GM21381 (cell line): ENCODE measurements around the gene PLCB1.
"Not testable (repeated sequence)": the region's sequence is repeated elsewhere in the genome, so short reads cannot be mapped to it uniquely, and the experiment has no call there.

Experiments used
- ATAC-seq: cut with Tn5 transposase; IDR thresholded peaks from one replicate; pipeline ENCODE4 v1.9.1; 2021; ENCODE audit warnings: mild to moderate bottlenecking, moderate library complexity; ENCODE audit not compliant: unreplicated experiment

Gene PLCB1

GRCh38 chr20:8155812-8156211 is 23.7 kb downstream of the PLCB1 start:
- no peak for ATAC-seq

GRCh38 chr20:8156235-8157079 is 24.4 kb downstream of the PLCB1 start:
- ATAC-seq, result peak; percentile 64

- ATAC-seq, result not testable (repeated sequence)
Measured at GRCh38 chr20:8159217-8159616, 27.2 kb downstream of the PLCB1 start.

- ATAC-seq, result no peak
Measured at GRCh38 chr20:8161264-8162071, 29.4 kb downstream of the PLCB1 start.

GRCh38 chr20:8162610-8163009 is 30.5 kb downstream of the PLCB1 start:
- no peak for ATAC-seq

- no peak for ATAC-seq
Measured at GRCh38 chr20:8163543-8163942, 31.5 kb downstream of the PLCB1 start.

- ATAC-seq, result no peak
Measured at GRCh38 chr20:8166730-8167129, 34.7 kb downstream of the PLCB1 start.

- ATAC-seq, result no peak
Measured at GRCh38 chr20:8168785-8169288, 36.8 kb downstream of the PLCB1 start.

GRCh38 chr20:8170921-8171320 is 38.9 kb downstream of the PLCB1 start:
- ATAC-seq, result no peak

- ATAC-seq, result no peak
Measured at GRCh38 chr20:8172191-8172590, 40.1 kb downstream of the PLCB1 start.

GRCh38 chr20:8175741-8176675 is 43.9 kb downstream of the PLCB1 start:
- ATAC-seq, result no peak

GRCh38 chr20:8183526-8183925 is 51.5 kb downstream of the PLCB1 start:
- no peak for ATAC-seq

- ATAC-seq, result no peak
Measured at GRCh38 chr20:8187740-8188139, 55.7 kb downstream of the PLCB1 start.

- ATAC-seq, result no peak
Measured at GRCh38 chr20:8190043-8190880, 58.2 kb downstream of the PLCB1 start.

GRCh38 chr20:8194721-8195120 is 62.7 kb downstream of the PLCB1 start:
- ATAC-seq, result no peak

GRCh38 chr20:8196096-8196495 is 64.0 kb downstream of the PLCB1 start:
- no peak for ATAC-seq

- no peak for ATAC-seq
Measured at GRCh38 chr20:8200220-8200619, 68.2 kb downstream of the PLCB1 start.

- ATAC-seq, result no peak
Measured at GRCh38 chr20:8203366-8203765, 71.3 kb downstream of the PLCB1 start.

GRCh38 chr20:8205996-8206395 is 73.9 kb downstream of the PLCB1 start:
- ATAC-seq, result no peak

- ATAC-seq, result no peak
Measured at GRCh38 chr20:8208226-8208625, 76.2 kb downstream of the PLCB1 start.
